ENCODE measurements around the gene TWIST2. TPM values are rescaled to one million over a fixed set of nuclear protein-coding genes. Genes with fewer than 3 reads are reported as not detected.

TWIST2 gene
- total RNA-seq, 1 experiment from 2014 or later, result 0.22 TPM

DNA sequence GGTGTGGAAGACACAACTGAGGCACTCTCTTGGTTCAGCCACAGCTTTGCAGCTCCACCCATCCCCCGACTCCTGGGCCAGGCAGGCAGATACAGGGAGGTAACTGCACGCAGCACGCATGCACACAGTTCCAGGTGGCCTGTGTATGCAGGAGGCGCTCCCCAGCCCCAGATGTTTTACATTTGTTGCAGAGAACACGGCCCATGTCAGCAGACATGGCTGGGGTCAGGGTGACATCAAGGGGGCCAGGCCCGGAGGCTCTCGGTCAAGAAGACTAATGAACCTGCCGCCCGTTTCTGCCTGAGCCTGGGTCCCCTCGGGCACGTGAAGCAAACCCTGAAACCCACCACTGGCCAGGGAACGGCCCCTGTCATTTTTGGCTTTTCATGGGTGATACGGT lies 57.3 kb downstream of the TWIST2 start:
- H3K4me1 ChIP-seq (ENCODE audit: insufficient read depth, low read length), result no peaks in the 10 kb centered on the region
- H3K79me2 ChIP-seq (ENCODE audit: insufficient read depth, low read length), result no peaks in the 10 kb centered on the region
- TF ChIP-seq, protein P1, sequence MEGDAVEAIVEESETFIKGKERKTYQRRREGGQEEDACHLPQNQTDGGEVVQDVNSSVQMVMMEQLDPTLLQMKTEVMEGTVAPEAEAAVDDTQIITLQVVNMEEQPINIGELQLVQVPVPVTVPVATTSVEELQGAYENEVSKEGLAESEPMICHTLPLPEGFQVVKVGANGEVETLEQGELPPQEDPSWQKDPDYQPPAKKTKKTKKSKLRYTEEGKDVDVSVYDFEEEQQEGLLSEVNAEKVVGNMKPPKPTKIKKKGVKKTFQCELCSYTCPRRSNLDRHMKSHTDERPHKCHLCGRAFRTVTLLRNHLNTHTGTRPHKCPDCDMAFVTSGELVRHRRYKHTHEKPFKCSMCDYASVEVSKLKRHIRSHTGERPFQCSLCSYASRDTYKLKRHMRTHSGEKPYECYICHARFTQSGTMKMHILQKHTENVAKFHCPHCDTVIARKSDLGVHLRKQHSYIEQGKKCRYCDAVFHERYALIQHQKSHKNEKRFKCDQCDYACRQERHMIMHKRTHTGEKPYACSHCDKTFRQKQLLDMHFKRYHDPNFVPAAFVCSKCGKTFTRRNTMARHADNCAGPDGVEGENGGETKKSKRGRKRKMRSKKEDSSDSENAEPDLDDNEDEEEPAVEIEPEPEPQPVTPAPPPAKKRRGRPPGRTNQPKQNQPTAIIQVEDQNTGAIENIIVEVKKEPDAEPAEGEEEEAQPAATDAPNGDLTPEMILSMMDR (conservative IDR thresholded peaks at IDR 0.05), result no peak
- no peak overlapping the region for H2BK5ac ChIP-seq (ENCODE audit: insufficient read length, low read length)
- Mint-ChIP-seq H3K27ac (no peak overlapping the region), H3K4me1 (peaks cover 3 to 5% of the 10 kb centered on the region in 2 experiments), H3K4me3 (no peak overlapping the region), H3K27me3 (ENCODE audit: low read depth) (peaks cover 5% of the 10 kb centered on the region), H3K36me3 (ENCODE audit: insufficient read depth in 1 of 3, low read depth in 3 of 3) (no peaks in the 10 kb centered on the region), H3K9me3 (0 out of 5 replicates have a peak, but pooled peaks cover 0 to 3% of the 10 kb centered on the region in 2 experiments)
- no peak overlapping the region for H4K91ac ChIP-seq (ENCODE audit: insufficient read length, low read depth, low read length)
- no peak overlapping the region for H2BK20ac ChIP-seq (ENCODE audit: low read depth, low read length, poor library complexity, severe bottlenecking)
- H3K56ac ChIP-seq (ENCODE audit: insufficient read length, low read depth, low read length), result no peak overlapping the region
- no peak overlapping the region for H2AFZ ChIP-seq (ENCODE audit: low read length)
- H3K27me3 ChIP-seq (ENCODE audit: insufficient read depth, low read length), result no peaks in the 10 kb centered on the region
- H3K23ac ChIP-seq (ENCODE audit: insufficient read length, low read depth, low read length), result no peak overlapping the region
- no peaks in the 10 kb centered on the region for H4K20me1 ChIP-seq (ENCODE audit: control insufficient read depth, insufficient read depth, insufficient read length)
- no peak overlapping the region for H2BK120ac ChIP-seq (ENCODE audit: low read depth, low read length, poor library complexity, severe bottlenecking)
- no peak for DNase-seq
- no CpG with 5 or more reads among the region's 13 CpGs for WGBS (ENCODE audit: extremely low coverage, insufficient read length, low lambda C conversion rate)
- no peaks in the 10 kb centered on the region for H3K79me1 ChIP-seq (ENCODE audit: insufficient read depth, low read depth, low read length, poor library complexity, severe bottlenecking)
- no peak overlapping the region for H3K4me2 ChIP-seq (ENCODE audit: insufficient read depth, insufficient read length, low read length)
- H3T11ph ChIP-seq (ENCODE audit: low read length), result no peak overlapping the region
- H3K9ac ChIP-seq (ENCODE audit: extremely low read depth, insufficient read length, low read length), result no peak overlapping the region
- no peak overlapping the region for H2AK5ac ChIP-seq (ENCODE audit: insufficient read length, low read length)
- no peak overlapping the region for H2BK15ac ChIP-seq (ENCODE audit: low read depth, low read length)
- H3K14ac ChIP-seq (ENCODE audit: insufficient read depth, low read length), result no peak overlapping the region
- H4K8ac ChIP-seq (replicated peaks; ENCODE audit: insufficient read length, low read depth, low read length), result no peak overlapping the region
- H2BK12ac ChIP-seq (ENCODE audit: insufficient read length, low read depth, low read length), result no peak overlapping the region
- no peaks in the 10 kb centered on the region for H3K23me2 ChIP-seq (ENCODE audit: insufficient read length, low read depth, low read length, poor library complexity, severe bottlenecking)
- H3K27ac ChIP-seq (ENCODE audit: insufficient read length, low read depth, low read length), result no peak overlapping the region
- H4K5ac ChIP-seq (ENCODE audit: insufficient read length, low read depth, low read length), result no peak overlapping the region
- H3K4ac ChIP-seq (ENCODE audit: low read depth, low read length), result no peak overlapping the region
- H3K18ac ChIP-seq (ENCODE audit: insufficient read length, low read depth, low read length), result no peak overlapping the region
- no peaks in the 10 kb centered on the region for H3K9me3 ChIP-seq (ENCODE audit: control insufficient read depth, low read depth, low read length)

Measured in H9 (cell line).